ENCODE data around the gene FILIP1L. TPM values are rescaled to one million over a fixed set of nuclear protein-coding genes. Genes with fewer than 3 reads are reported as not detected.

FILIP1L gene
- total and polyA plus RNA-seq, 5 donors: 42.2 to 88.3 (median 56.4) TPM

GRCh38 chr3:100083209-100083608 lies 31.1 kb downstream of the FILIP1L start:
- Histone ChIP-seq H3K4me1 (ENCODE audit: control insufficient read depth, insufficient read depth, low read length) (peaks cover 2% of the 10 kb centered on the region), H3K27me3 (ENCODE audit: control insufficient read depth, insufficient read depth) (no peaks in the 10 kb centered on the region), H3K27ac (ENCODE audit: low read length) (no peak overlapping the region), H3K9me3 (ENCODE audit: control insufficient read depth, low read length) (no peaks in the 10 kb centered on the region), H3K4me3 (ENCODE audit: low read length) (no peak overlapping the region)
- ATAC-seq (no peak), DNase-seq (no peak)
- 89% methylated on average over 6 of the region's 6 CpGs for WGBS
- intact Hi-C loops (cut with DNase I): no loop called here

GRCh38 chr3:100082714-100083113 lies 31.6 kb downstream of the FILIP1L start:
- H3K27me3 ChIP-seq (ENCODE audit: control insufficient read depth, insufficient read depth): no peaks in the 10 kb centered on the region
- H3K9me3 ChIP-seq (ENCODE audit: control insufficient read depth, low read length): no peaks in the 10 kb centered on the region
- WGBS: 93% methylated on average over 1 of the region's 1 CpG
- H3K4me3 ChIP-seq (ENCODE audit: low read length): no peak overlapping the region
- H3K4me1 ChIP-seq (ENCODE audit: control insufficient read depth, insufficient read depth, low read length): peaks cover 2% of the 10 kb centered on the region
- no peak for ATAC-seq
- H3K27ac ChIP-seq (ENCODE audit: low read length): no peak overlapping the region
- no peak for DNase-seq
- intact Hi-C loops (cut with DNase I): no loop called here

GRCh38 chr3:100081986-100082692 lies 32.2 kb downstream of the FILIP1L start:
- ATAC-seq: no peak
- Histone ChIP-seq H3K27ac (ENCODE audit: low read length) (no peak overlapping the region), H3K4me1 (ENCODE audit: control insufficient read depth, insufficient read depth, low read length) (peaks cover 4% of the 10 kb centered on the region), H3K27me3 (ENCODE audit: control insufficient read depth, insufficient read depth) (no peaks in the 10 kb centered on the region), H3K4me3 (ENCODE audit: low read length) (no peak overlapping the region), H3K9me3 (ENCODE audit: control insufficient read depth, low read length) (no peaks in the 10 kb centered on the region)
- intact Hi-C loops (cut with DNase I): no loop called here
- DNase-seq: no peak
- WGBS: 43% methylated on average over 2 of the region's 2 CpGs

GRCh38 chr3:100081311-100081710 lies 33.0 kb downstream of the FILIP1L start:
- H3K9me3 ChIP-seq (ENCODE audit: control insufficient read depth, low read length): no peaks in the 10 kb centered on the region
- no peak for ATAC-seq
- no peak for DNase-seq
- H3K27ac ChIP-seq (ENCODE audit: low read length): no peak overlapping the region
- peaks cover 4% of the 10 kb centered on the region for H3K4me1 ChIP-seq (ENCODE audit: control insufficient read depth, insufficient read depth, low read length)
- H3K27me3 ChIP-seq (ENCODE audit: control insufficient read depth, insufficient read depth): no peaks in the 10 kb centered on the region
- H3K4me3 ChIP-seq (ENCODE audit: low read length): no peak overlapping the region
- WGBS: 47% methylated on average over 1 of the region's 1 CpG
- intact Hi-C loops (cut with DNase I): no loop called here

GRCh38 chr3:100080573-100080972 lies 33.7 kb downstream of the FILIP1L start:
- Histone ChIP-seq H3K4me3 (ENCODE audit: low read length) (no peak overlapping the region), H3K9me3 (ENCODE audit: control insufficient read depth, low read length) (no peaks in the 10 kb centered on the region), H3K27me3 (ENCODE audit: control insufficient read depth, insufficient read depth) (no peaks in the 10 kb centered on the region), H3K27ac (ENCODE audit: low read length) (peak overlapping the region; percentile 72), H3K4me1 (ENCODE audit: control insufficient read depth, insufficient read depth, low read length) (peaks cover 4% of the 10 kb centered on the region)
- ATAC-seq (peak in 1 of 2 donors; percentile 53), DNase-seq (no peak)
- WGBS: 45% methylated on average over 2 of the region's 2 CpGs
- intact Hi-C loops (cut with DNase I): no loop called here

GRCh38 chr3:100079328-100079727 lies 35.0 kb downstream of the FILIP1L start:
- Histone ChIP-seq H3K4me1 (ENCODE audit: control insufficient read depth, insufficient read depth, low read length) (peaks cover 4% of the 10 kb centered on the region), H3K4me3 (ENCODE audit: low read length) (no peak overlapping the region), H3K27ac (ENCODE audit: low read length) (no peak overlapping the region), H3K9me3 (ENCODE audit: control insufficient read depth, low read length) (no peaks in the 10 kb centered on the region), H3K27me3 (ENCODE audit: control insufficient read depth, insufficient read depth) (no peaks in the 10 kb centered on the region)
- WGBS: 100% methylated on average over 1 of the region's 1 CpG
- ATAC-seq (no peak), DNase-seq (no peak)
- intact Hi-C loops (cut with DNase I): loop anchor here in 1 of 4 donors (10.0 kb wide), 1 partner anchor 175 kb away; no protein-coding TSS in a partner anchor

- H3K27ac ChIP-seq (ENCODE audit: low read length): peak overlapping the region; percentile 64
- peak in 1 of 3 donors; percentile 36 for DNase-seq
- intact Hi-C loops (cut with DNase I): loop anchor here in 1 of 4 donors (10.0 kb wide), 1 partner anchor 178 kb away; no protein-coding TSS in a partner anchor
- no peaks in the 10 kb centered on the region for H3K27me3 ChIP-seq (ENCODE audit: control insufficient read depth, insufficient read depth)
- ATAC-seq: peak; percentile 36 to 63
- H3K4me3 ChIP-seq (ENCODE audit: low read length): no peak overlapping the region
- peaks cover 8% of the 10 kb centered on the region for H3K4me1 ChIP-seq (ENCODE audit: control insufficient read depth, insufficient read depth, low read length)
- 36% methylated on average over 7 of the region's 7 CpGs for WGBS
- no peaks in the 10 kb centered on the region for H3K9me3 ChIP-seq (ENCODE audit: control insufficient read depth, low read length)
Measured at GRCh38 chr3:100076731-100077529, 37.4 kb downstream of the FILIP1L start.

GRCh38 chr3:100075851-100076730 lies 38.2 kb downstream of the FILIP1L start:
- H3K4me3 ChIP-seq (ENCODE audit: low read length): no peak overlapping the region
- H3K4me1 ChIP-seq (ENCODE audit: control insufficient read depth, insufficient read depth, low read length): peaks cover 11% of the 10 kb centered on the region
- H3K27ac ChIP-seq (ENCODE audit: low read length): peak overlapping the region; percentile 49
- DNase-seq: no peak
- intact Hi-C loops (cut with DNase I): loop anchor here in 1 of 4 donors (10.0 kb wide), 1 partner anchor 179 kb away; no protein-coding TSS in a partner anchor
- ATAC-seq: no peak
- WGBS: 54% methylated on average over 4 of the region's 4 CpGs
- H3K27me3 ChIP-seq (ENCODE audit: control insufficient read depth, insufficient read depth): no peaks in the 10 kb centered on the region
- H3K9me3 ChIP-seq (ENCODE audit: control insufficient read depth, low read length): no peaks in the 10 kb centered on the region

- no peaks in the 10 kb centered on the region for H3K27me3 ChIP-seq (ENCODE audit: control insufficient read depth, insufficient read depth)
- no peak overlapping the region for H3K27ac ChIP-seq (ENCODE audit: low read length)
- intact Hi-C loops (cut with DNase I): loop anchor here in 1 of 4 donors (10.0 kb wide), 1 partner anchor 180 kb away; no protein-coding TSS in a partner anchor
- no peak for DNase-seq
- WGBS: 76% methylated on average over 4 of the region's 4 CpGs
- no peaks in the 10 kb centered on the region for H3K9me3 ChIP-seq (ENCODE audit: control insufficient read depth, low read length)
- ATAC-seq: no peak
- no peak overlapping the region for H3K4me3 ChIP-seq (ENCODE audit: low read length)
- peaks cover 10% of the 10 kb centered on the region for H3K4me1 ChIP-seq (ENCODE audit: control insufficient read depth, insufficient read depth, low read length)
Measured at GRCh38 chr3:100075196-100075595, 39.1 kb downstream of the FILIP1L start.

- intact Hi-C loops (cut with DNase I): loop anchor here in 1 of 4 donors (10.0 kb wide), 1 partner anchor 181 kb away; no protein-coding TSS in a partner anchor
- no peaks in the 10 kb centered on the region for H3K27me3 ChIP-seq (ENCODE audit: control insufficient read depth, insufficient read depth)
- H3K4me3 ChIP-seq (ENCODE audit: low read length): no peak overlapping the region
- H3K9me3 ChIP-seq (ENCODE audit: control insufficient read depth, low read length): no peaks in the 10 kb centered on the region
- DNase-seq (peak; percentile 19 to 65 (median 35)), ATAC-seq (peak; percentile 37 to 44)
- WGBS: 42% methylated on average over 10 of the region's 10 CpGs
- H3K4me1 ChIP-seq (ENCODE audit: control insufficient read depth, insufficient read depth, low read length): peaks cover 10% of the 10 kb centered on the region
- H3K27ac ChIP-seq (ENCODE audit: low read length): peak overlapping the region; percentile 64
Measured at GRCh38 chr3:100073714-100074307, 40.5 kb downstream of the FILIP1L start.
